ENCODE measurements around the gene RFFL. TPM values are rescaled to one million over a fixed set of nuclear protein-coding genes. Genes with fewer than 3 reads are reported as not detected.

RFFL gene
- total and polyA plus RNA-seq, 2 donors from 2014 or later = 15.7 to 29.0 TPM

- FAIRE-seq = no peak
- H3K4me3 ChIP-seq (ENCODE audit: low read length in 3 of 3) = peak within 1 kb of the TSS; percentile 68 to 88 (median 83)
- peak within 1 kb of the TSS; percentile 92 to 95 for H3K27ac ChIP-seq (ENCODE audit: low read depth in 2 of 2, low read length in 2 of 2)
- peak within 1 kb of the TSS; percentile 83 to 90 (median 89) for H3K9ac ChIP-seq (ENCODE audit: low read length in 3 of 3)
- no peaks in the 10 kb centered on the region for H3K9me3 ChIP-seq (ENCODE audit: control insufficient read depth in 2 of 3, insufficient read depth in 1 of 3, low read length in 3 of 3)
- DNase-seq = peak; percentile 96 to 98 (median 97)
- no peak for TF ChIP-seq CTCF (IDR thresholded peaks at IDR 0.05; ENCODE audit: borderline replicate concordance, extremely low read depth, insufficient read depth)
- peaks cover 7 to 12% (median 8%) of the 10 kb centered on the region in 3 donors for H3K4me1 ChIP-seq (ENCODE audit: control insufficient read depth in 2 of 3, insufficient read depth in 2 of 3, low read depth in 1 of 3, low read length in 3 of 3)
- peaks cover 0 to 4% (median 0%) of the 10 kb centered on the region in 3 donors for H3K36me3 ChIP-seq (ENCODE audit: control insufficient read depth in 2 of 3, insufficient read depth in 3 of 3, low read length in 3 of 3)
- no peaks in the 10 kb centered on the region for H3K27me3 ChIP-seq (ENCODE audit: control insufficient read depth, insufficient read depth, low read length)
- intact Hi-C loops (cut with DNase I) = no loop called here
Measured at GRCh38 chr17:34980353-34980680, 83.2 kb downstream of the RFFL start, which contains the start of gene LIG3. LIG3 (plus strand) TSS chr17:34980512; CDS start chr17:34983006, 2,494 bp downstream.

- Histone ChIP-seq H3K4me1 (ENCODE audit: control insufficient read depth in 2 of 3, insufficient read depth in 2 of 3, low read depth in 1 of 3, low read length in 3 of 3) (peaks cover 7 to 12% (median 8%) of the 10 kb centered on the region in 3 donors), H3K4me3 (ENCODE audit: low read length in 3 of 3) (peak overlapping the region; percentile 68 to 71 (median 69)), H3K9me3 (ENCODE audit: control insufficient read depth in 2 of 3, insufficient read depth in 1 of 3, low read length in 3 of 3) (no peaks in the 10 kb centered on the region), H3K27ac (ENCODE audit: low read depth in 2 of 2, low read length in 2 of 2) (peak overlapping the region; percentile 36 to 95), H3K9ac (ENCODE audit: low read length in 3 of 3) (peak overlapping the region; percentile 56 to 62 (median 60)), H3K27me3 (ENCODE audit: control insufficient read depth, insufficient read depth, low read length) (no peaks in the 10 kb centered on the region), H3K36me3 (ENCODE audit: control insufficient read depth in 2 of 3, insufficient read depth in 3 of 3, low read length in 3 of 3) (peaks cover 0 to 4% (median 0%) of the 10 kb centered on the region in 3 donors)
- DNase-seq = peak in 1 of 5 donors; percentile 13
- TF ChIP-seq CTCF (IDR thresholded peaks at IDR 0.05; ENCODE audit: borderline replicate concordance, extremely low read depth, insufficient read depth) = no peak
- FAIRE-seq = no peak
- intact Hi-C loops (cut with DNase I) = no loop called here
Measured at GRCh38 chr17:34979650-34980352, 83.7 kb downstream of the RFFL start.

GRCh38 chr17:34979153-34979552, 84.4 kb downstream of the RFFL start:
- peaks cover 0 to 4% (median 0%) of the 10 kb centered on the region in 3 donors for H3K36me3 ChIP-seq (ENCODE audit: control insufficient read depth in 2 of 3, insufficient read depth in 3 of 3, low read length in 3 of 3)
- no peaks in the 10 kb centered on the region for H3K9me3 ChIP-seq (ENCODE audit: control insufficient read depth in 2 of 3, insufficient read depth in 1 of 3, low read length in 3 of 3)
- FAIRE-seq (no peak), DNase-seq (no peak)
- no peaks in the 10 kb centered on the region for H3K27me3 ChIP-seq (ENCODE audit: control insufficient read depth, insufficient read depth, low read length)
- H3K27ac ChIP-seq (ENCODE audit: low read depth in 2 of 2, low read length in 2 of 2) = no peak overlapping the region
- TF ChIP-seq CTCF (IDR thresholded peaks at IDR 0.05; ENCODE audit: borderline replicate concordance, extremely low read depth, insufficient read depth) = no peak
- no peak overlapping the region for H3K4me3 ChIP-seq (ENCODE audit: low read length in 3 of 3)
- no peak overlapping the region for H3K9ac ChIP-seq (ENCODE audit: low read length in 3 of 3)
- intact Hi-C loops (cut with DNase I) = no loop called here
- peaks cover 7 to 12% (median 8%) of the 10 kb centered on the region in 3 donors for H3K4me1 ChIP-seq (ENCODE audit: control insufficient read depth in 2 of 3, insufficient read depth in 2 of 3, low read depth in 1 of 3, low read length in 3 of 3)
